ENCODE results near the gene LGALS3BP. TPM values are rescaled to one million over a fixed set of nuclear protein-coding genes. Genes with fewer than 3 reads are reported as not detected.
"Not testable (repeated sequence)": the region's sequence is repeated elsewhere in the genome, so short reads cannot be mapped to it uniquely, and the experiment has no call there.

The LGALS3BP gene
- total RNA-seq, 2 experiments from 2014 or later, result 9.7 to 12.8 TPM

- ChIA-PET CTCF (interaction anchor here (0.6 to 2.0 kb wide), 15 partner anchors 9 to 474 kb away, joined by 3 to 28 read pairs (median 3); no protein-coding TSS in a partner anchor), POLR2A (no interaction called here)
These were observed 8.6 kb downstream of the LGALS3BP start for GRCh38 chr17:78970834-78971755.

GRCh38 chr17:78969865-78970264 is 9.9 kb downstream of the LGALS3BP start:
- ChIA-PET POLR2A (no interaction called here), CTCF (no interaction called here)

- POLR2A ChIA-PET, result no interaction called here
- CTCF ChIA-PET, result interaction anchor here (3.2 kb wide), 1 partner anchor 102 kb away, joined by 13 read pairs; no protein-coding TSS in a partner anchor
These were observed 11.9 kb downstream of the LGALS3BP start for GRCh38 chr17:78967782-78968362.

- ChIA-PET POLR2A (no interaction called here), CTCF (interaction anchor here (1.8 to 3.2 kb wide), 2 partner anchors 11 to 101 kb away, joined by 4 to 13 read pairs; no protein-coding TSS in a partner anchor)
These were observed 12.7 kb downstream of the LGALS3BP start for GRCh38 chr17:78966910-78967600.

GRCh38 chr17:78966123-78966813 is 13.5 kb downstream of the LGALS3BP start:
- CTCF ChIA-PET, result interaction anchor here (1.8 to 3.2 kb wide), 2 partner anchors 12 to 100 kb away, joined by 4 to 13 read pairs; no protein-coding TSS in a partner anchor
- POLR2A ChIA-PET, result no interaction called here

- POLR2A ChIA-PET, result no interaction called here
- CTCF ChIA-PET, result interaction anchor here (1.8 to 3.2 kb wide), 2 partner anchors 13 to 100 kb away, joined by 4 to 13 read pairs; no protein-coding TSS in a partner anchor
These were observed 14.2 kb downstream of the LGALS3BP start for GRCh38 chr17:78965491-78965924.

- ChIA-PET POLR2A (no interaction called here), CTCF (interaction anchor here (0.7 kb wide), 1 partner anchor 107 kb away, joined by 3 read pairs; no protein-coding TSS in a partner anchor)
These were observed 16.3 kb downstream of the LGALS3BP start for GRCh38 chr17:78963378-78963777.

- POLR2A ChIA-PET, result not testable (repeated sequence)
- CTCF ChIA-PET, result interaction anchor here (0.7 to 1.2 kb wide), 2 partner anchors 9 to 28 kb away, joined by 3 to 5 read pairs; no protein-coding TSS in a partner anchor
These were observed 16.8 kb downstream of the LGALS3BP start for GRCh38 chr17:78962984-78963348.

GRCh38 chr17:78962345-78962983 is 17.3 kb downstream of the LGALS3BP start:
- CTCF ChIA-PET, result interaction anchor here (0.7 to 1.2 kb wide), 2 partner anchors 9 to 28 kb away, joined by 3 to 5 read pairs; no protein-coding TSS in a partner anchor
- POLR2A ChIA-PET, result no interaction called here

- POLR2A ChIA-PET, result no interaction called here
- CTCF ChIA-PET, result interaction anchor here (1.2 to 1.7 kb wide), 2 partner anchors 10 to 96 kb away, joined by 5 to 7 read pairs; no protein-coding TSS in a partner anchor
These were observed 18.2 kb downstream of the LGALS3BP start for GRCh38 chr17:78961571-78961970.

GRCh38 chr17:78960928-78961327 is 18.8 kb downstream of the LGALS3BP start:
- ChIA-PET CTCF (interaction anchor here (1.7 kb wide), 1 partner anchor 95 kb away, joined by 7 read pairs; no protein-coding TSS in a partner anchor), POLR2A (no interaction called here)

- POLR2A ChIA-PET, result no interaction called here
- CTCF ChIA-PET, result interaction anchor here (1.7 kb wide), 1 partner anchor 94 kb away, joined by 7 read pairs; no protein-coding TSS in a partner anchor
These were observed 19.9 kb downstream of the LGALS3BP start for GRCh38 chr17:78959803-78960202.

- ChIA-PET POLR2A (no interaction called here), CTCF (interaction anchor here (0.8 kb wide), 1 partner anchor 398 kb away, joined by 3 read pairs; no protein-coding TSS in a partner anchor)
These were observed 21.0 kb downstream of the LGALS3BP start for GRCh38 chr17:78958641-78959127.

GRCh38 chr17:78957128-78957527 is 22.6 kb downstream of the LGALS3BP start:
- CTCF ChIA-PET, result no interaction called here
- POLR2A ChIA-PET, result no interaction called here

GRCh38 chr17:78956254-78956653 is 23.5 kb downstream of the LGALS3BP start:
- ChIA-PET CTCF (no interaction called here), POLR2A (no interaction called here)

- CTCF ChIA-PET, result interaction anchor here (0.8 kb wide), 1 partner anchor 44 kb away, joined by 3 read pairs; no protein-coding TSS in a partner anchor
- POLR2A ChIA-PET, result no interaction called here
These were observed 25.0 kb downstream of the LGALS3BP start for GRCh38 chr17:78954684-78955083.

- CTCF ChIA-PET, result interaction anchor here (0.7 to 1.0 kb wide), 3 partner anchors 17 to 89 kb away, joined by 3 to 4 read pairs (median 3); no protein-coding TSS in a partner anchor
- POLR2A ChIA-PET, result no interaction called here
These were observed 26.1 kb downstream of the LGALS3BP start for GRCh38 chr17:78953356-78954350.

Data from activated CD8-positive, alpha-beta memory T cell treated with anti-CD3 and anti-CD28 coated beads for 36 hours (primary cell).